HCT116 (cell line): ENCODE results near the gene WNK2. TPM values are rescaled to one million over a fixed set of nuclear protein-coding genes. Genes with fewer than 3 reads are reported as not detected.

Source experiments
- ATAC-seq: fragments of 200-7000 bp; cut with Tn5 transposase; 2 replicates; pipeline ENCODE4 v1.9.1; 2020; ENCODE audit warnings: mild to moderate bottlenecking, moderate library complexity
- BruUV-seq: library from RNA; stranded (reverse); fragments of 400-500 nt; replicated peaks from 2 replicates; lab custom pipeline; 2021; lab: Mats Ljungman, UMichigan
- CTCF ChIA-PET: fragments of 300-600 bp; sonication (Branson Sonifier 250); formaldehyde crosslinking; loops from one replicate; lab custom pipeline; 2021; ENCODE audit warnings: antibody characterized with exemption; lab: Charles Lee
- POLR2A ChIA-PET: fragments of 300-600, 350-600 bp; sonication (Branson Sonifier 250); formaldehyde crosslinking; loops from one replicate; lab custom pipeline; 2021; ENCODE audit warnings: antibody characterized with exemption; lab: Charles Lee
- RAD21 ChIA-PET, 2 experiments: fragments of 300-600 bp; sonication (Branson Sonifier 250); formaldehyde crosslinking; loops; one replicate each; lab custom pipeline; 2023; ENCODE audit warnings: low total read pairs in 2 of 2; ENCODE audit not compliant: uncharacterized antibody in 2 of 2, unreplicated experiment in 2 of 2, low non-redundant PET in 1 of 2; lab: Charles Lee
- DNase-seq: peaks from one replicate; pipeline ENCODE4 v3.0.0-alpha.2; 2010; ENCODE audit warnings: low read depth, low spot score
- H2AFZ ChIP-seq: fragments of 200-600 bp; shearing (Covaris generic), sonication (generic); 2 replicates; pipeline ENCODE4 v1.6.1; 2017; ENCODE audit warnings: low read depth, mixed run types, mixed read lengths, antibody characterized with exemption, low read length; ENCODE audit not compliant: poor library complexity, severe bottlenecking
- H3K27ac ChIP-seq: 2 replicates; pipeline ENCODE4 v1.5.1; 2012; ENCODE audit warnings: low read depth, low read length
- H3K27me3 ChIP-seq: fragments of 200-600 bp; sonication (generic); 2 replicates; pipeline ENCODE4 v1.6.1; 2016; ENCODE audit warnings: mixed run types, low read length, mixed read lengths; ENCODE audit not compliant: insufficient read depth
- H3K36me3 ChIP-seq, 2 experiments: fragments of 200-500 bp in 1 of 2; fragments of 200-600 bp in 1 of 2; sonication (Bioruptor generic) in 1 of 2; sonication (generic) in 1 of 2; 2 replicates each; pipeline versions ENCODE4 v1.5.1 to v1.6.1; 2014 to 2016; ENCODE audit warnings: low read length in 2 of 2, inconsistent platforms in 1 of 2, mixed read lengths in 1 of 2, mixed run types in 1 of 2; ENCODE audit not compliant: insufficient read depth in 2 of 2, control insufficient read depth in 1 of 2
- H3K4me1 ChIP-seq, 2 experiments: fragments of 200-600 bp in 1 of 2; sonication (generic) in 1 of 2; 2 replicates each; pipeline versions ENCODE4 v1.5.1 to v1.6.1; 2012 to 2017; ENCODE audit warnings: low read length in 2 of 2, inconsistent platforms in 1 of 2, mild to moderate bottlenecking in 1 of 2, mixed read lengths in 1 of 2, mixed run types in 1 of 2, moderate library complexity in 1 of 2; ENCODE audit not compliant: insufficient read depth in 2 of 2, control insufficient read depth in 1 of 2
- H3K4me2 ChIP-seq: fragments of 200-600 bp; sonication (generic); 2 replicates; pipeline ENCODE4 v1.6.1; 2017; ENCODE audit warnings: mixed run types, low read length, mixed read lengths
- H3K4me3 ChIP-seq, 2 experiments: fragments of 200-600 bp in 1 of 2; sonication (generic) in 1 of 2; replicated peaks in 1 of 2; 2 replicates each; pipeline ENCODE4 v1.5.1; 2011 to 2016; ENCODE audit warnings: low read length in 2 of 2, control low read depth in 1 of 2, low read depth in 1 of 2, mild to moderate bottlenecking in 1 of 2, mixed read lengths in 1 of 2, mixed run types in 1 of 2
- H3K79me2 ChIP-seq: fragments of 200-600 bp; sonication (generic); 2 replicates; pipeline ENCODE4 v1.6.1; 2017; ENCODE audit warnings: mild to moderate bottlenecking, mixed run types, low read length, moderate library complexity, mixed read lengths; ENCODE audit not compliant: insufficient read depth
- H3K9ac ChIP-seq: fragments of 200-600 bp; sonication (generic); 2 replicates; pipeline ENCODE4 v1.6.1; 2016; ENCODE audit warnings: low read length, mixed read lengths
- H3K9me2 ChIP-seq: fragments of 200-600 bp; sonication (generic), shearing (Covaris generic); 2 replicates; pipeline ENCODE4 v1.6.1; 2017; ENCODE audit warnings: mixed run types, mild to moderate bottlenecking, moderate library complexity; ENCODE audit not compliant: insufficient read depth
- H3K9me3 ChIP-seq, 2 experiments: fragments of 200-500 bp in 1 of 2; fragments of 200-600 bp in 1 of 2; sonication (Bioruptor generic) in 1 of 2; sonication (generic) in 1 of 2; 2 replicates each; pipeline ENCODE4 v1.6.1; 2014 to 2017; ENCODE audit warnings: low read length in 2 of 2, mixed read lengths in 2 of 2, inconsistent platforms in 1 of 2, low read depth in 1 of 2, mild to moderate bottlenecking in 1 of 2, mixed run types in 1 of 2, moderate library complexity in 1 of 2; ENCODE audit not compliant: control insufficient read depth in 1 of 2, insufficient read depth in 1 of 2
- H4K20me1 ChIP-seq: fragments of 200-600 bp; sonication (generic), shearing (Covaris generic); 2 replicates; pipeline ENCODE4 v1.6.1; 2017; ENCODE audit warnings: mixed run types, mild to moderate bottlenecking, moderate library complexity; ENCODE audit not compliant: insufficient read depth
- ATF3 ChIP-seq: IDR thresholded peaks from 2 replicates; pipeline ENCODE4 v1.6.1; 2012
- CBX3 ChIP-seq: IDR thresholded peaks from 2 replicates; pipeline ENCODE4 v1.6.1; 2012; ENCODE audit warnings: low read depth
- CEBPB ChIP-seq: IDR thresholded peaks from 2 replicates; pipeline ENCODE4 v1.6.1; 2012; ENCODE audit warnings: low read depth
- EGR1 ChIP-seq: IDR thresholded peaks from 2 replicates; pipeline ENCODE4 v1.6.1; 2012; ENCODE audit warnings: low read depth
- ELF1 ChIP-seq: IDR thresholded peaks from 2 replicates; pipeline ENCODE4 v1.6.1; 2012; ENCODE audit warnings: low read depth, borderline replicate concordance
- EZH2 ChIP-seq: fragments of 200-600 bp; sonication (generic); IDR thresholded peaks from 2 replicates; pipeline ENCODE4 v1.6.1; 2017; ENCODE audit warnings: antibody characterized with exemption, mixed run types
- EZH2phosphoT487 ChIP-seq: fragments of 200-600 bp; IDR thresholded peaks from 2 replicates; pipeline ENCODE4 v1.6.1; 2018; ENCODE audit warnings: antibody characterized with exemption, borderline replicate concordance
- FOSL1 ChIP-seq: IDR thresholded peaks from 2 replicates; pipeline ENCODE4 v1.6.1; 2012; ENCODE audit warnings: low read depth
- JUND ChIP-seq: IDR thresholded peaks from 2 replicates; pipeline ENCODE4 v1.6.1; 2012
- POLR2A ChIP-seq: IDR thresholded peaks from 2 replicates; pipeline ENCODE4 v1.7.0; 2011; ENCODE audit warnings: borderline replicate concordance; ENCODE audit not compliant: insufficient read depth, insufficient read length; ENCODE audit errors: extremely low read depth
- RAD21 ChIP-seq: IDR thresholded peaks from 2 replicates; pipeline ENCODE4 v1.6.1; 2012; ENCODE audit warnings: low read depth, mild to moderate bottlenecking
- REST ChIP-seq: IDR thresholded peaks from 2 replicates; pipeline ENCODE4 v1.6.1; 2012; ENCODE audit warnings: low read depth
- SIN3A ChIP-seq: IDR thresholded peaks from 2 replicates; pipeline ENCODE4 v1.6.1; 2012; ENCODE audit warnings: low read depth
- SP1 ChIP-seq: IDR thresholded peaks from 2 replicates; pipeline ENCODE4 v1.6.1; 2012; ENCODE audit warnings: low read depth
- TCF7L2 ChIP-seq: IDR thresholded peaks from 2 replicates; pipeline ENCODE4 v1.7.0; 2011; ENCODE audit warnings: borderline replicate concordance, inconsistent platforms; ENCODE audit not compliant: insufficient read depth, insufficient read length; ENCODE audit errors: extremely low read depth
- YY1 ChIP-seq: IDR thresholded peaks from 2 replicates; pipeline ENCODE4 v1.6.1; 2011; ENCODE audit warnings: low read length, low read depth, moderate library complexity, mild to moderate bottlenecking; ENCODE audit not compliant: insufficient replicate concordance; ENCODE audit errors: extremely low read depth
- ZBTB33 ChIP-seq: IDR thresholded peaks from 2 replicates; pipeline ENCODE4 v1.6.1; 2011; ENCODE audit warnings: mild to moderate bottlenecking, low read length, moderate library complexity; ENCODE audit not compliant: insufficient replicate concordance; ENCODE audit errors: extremely low read depth
- ZFX ChIP-seq: fragments of 450-650 bp; IDR thresholded peaks from 2 replicates; pipeline ENCODE4 v1.6.1; 2017
- intact Hi-C: fragments of 100-400 bp; cut with micrococcal nuclease; formaldehyde crosslinking; loops from 2 replicates; pipeline ENCODE4 v1.10.0; 2022
- total RNA-seq: library from RNA; stranded (reverse); gene quantifications from one replicate; pipeline ENCODE4 v1.2.1, GENCODE V29; 2021; ENCODE audit not compliant: unreplicated experiment

WNK2 gene
- total RNA-seq, 1 experiment from 2014 or later, result 24.4 TPM

GRCh38 chr9:93243112-93243511, 59.2 kb downstream of the WNK2 start:
- Histone ChIP-seq H3K9me2 (no peaks in the 10 kb centered on the region), H3K27me3 (no peaks in the 10 kb centered on the region), H3K4me3 (no peak overlapping the region), H3K36me3 (peaks cover 0 to 3% of the 10 kb centered on the region in 2 experiments; a peak in 2 of 4 replicates), H3K9me3 (no peaks in the 10 kb centered on the region), H4K20me1 (no peaks in the 10 kb centered on the region), H3K27ac (no peak overlapping the region), H3K4me1 (peaks cover 13 to 24% of the 10 kb centered on the region in 2 experiments), H3K79me2 (no peaks in the 10 kb centered on the region), H3K9ac (no peak overlapping the region), H3K4me2 (no peak overlapping the region), H2AFZ (no peak overlapping the region)
- intact Hi-C loops, result no loop called here
- no peak for DNase-seq
- RAD21 ChIA-PET, result no interaction called here
- TF ChIP-seq EZH2, result no peak
- TF ChIP-seq SIN3A, result no peak
- TF ChIP-seq RAD21, result no peak
- no peak for TF ChIP-seq CBX3
- no peak for TF ChIP-seq ELF1
- no peak for TF ChIP-seq JUND
- TF ChIP-seq EGR1, result no peak
- POLR2A ChIA-PET, result no interaction called here
- BruUV-seq, result no TSS peak
- CTCF ChIA-PET, result no interaction called here
- no peak for ATAC-seq

- ChIA-PET POLR2A (no interaction called here), CTCF (no interaction called here), RAD21 (no interaction called here)
- Histone ChIP-seq H3K9ac (0 out of 2 replicates have a peak overlapping the region, but pooled peaks have one; percentile 33), H3K4me1 (peaks cover 13 to 24% of the 10 kb centered on the region in 2 experiments), H3K4me2 (peak overlapping the region; percentile 53), H3K9me3 (no peaks in the 10 kb centered on the region), H3K4me3 (no peak overlapping the region), H3K27ac (no peak overlapping the region), H3K9me2 (no peaks in the 10 kb centered on the region), H3K27me3 (no peaks in the 10 kb centered on the region), H3K36me3 (peaks cover 0 to 3% of the 10 kb centered on the region in 2 experiments; a peak in 2 of 4 replicates), H3K79me2 (no peaks in the 10 kb centered on the region), H2AFZ (no peak overlapping the region), H4K20me1 (no peaks in the 10 kb centered on the region)
- no peak for ATAC-seq
- no TSS peak for BruUV-seq
- DNase-seq, result no peak
- intact Hi-C loops, result no loop called here
- TF ChIP-seq FOSL1 (no peak), REST (no peak), YY1 (no peak), ZBTB33 (no peak), SIN3A (no peak), SP1 (no peak), CEBPB (no peak), EZH2 (no peak), ZFX (no peak), EZH2phosphoT487 (no peak), TCF7L2 (no peak), ATF3 (no peak), POLR2A (no peak)
These were observed 60.2 kb downstream of the WNK2 start for GRCh38 chr9:93244101-93244500.
